Fibroblast of upper back skin (primary cell): ENCODE data around the gene MPC2.
"Not testable (repeated sequence)": the region's sequence is repeated elsewhere in the genome, so short reads cannot be mapped to it uniquely, and the experiment has no call there.

Experiments
- DNase-seq: peaks from one replicate; pipeline ENCODE4 v3.0.0-alpha.2; 2013

MPC2 gene

DNA sequence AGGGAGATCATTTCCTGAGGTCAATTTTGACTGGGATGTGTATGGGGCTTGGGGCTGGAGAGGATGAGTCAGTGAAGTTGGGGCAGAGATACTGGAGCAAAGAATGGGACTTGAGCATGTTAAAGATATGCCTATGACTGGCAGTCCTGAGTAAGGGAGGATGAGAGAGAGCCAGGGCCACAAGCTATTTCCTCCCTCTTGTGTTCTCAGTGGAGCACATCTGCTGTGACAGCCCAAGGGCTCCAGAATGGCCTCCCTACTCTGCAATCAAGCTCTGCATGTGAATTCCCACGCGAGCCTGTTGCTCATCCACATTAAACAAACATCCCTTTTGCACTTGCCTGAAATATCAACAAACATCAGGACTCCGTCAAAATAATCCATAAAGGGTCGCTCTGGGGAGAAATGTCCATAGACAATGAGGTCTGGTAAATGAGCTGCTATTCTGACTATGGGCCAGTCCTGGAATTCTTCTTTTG lies 32.2 kb downstream of the MPC2 start:
- peak; percentile 52 for DNase-seq

DNA sequence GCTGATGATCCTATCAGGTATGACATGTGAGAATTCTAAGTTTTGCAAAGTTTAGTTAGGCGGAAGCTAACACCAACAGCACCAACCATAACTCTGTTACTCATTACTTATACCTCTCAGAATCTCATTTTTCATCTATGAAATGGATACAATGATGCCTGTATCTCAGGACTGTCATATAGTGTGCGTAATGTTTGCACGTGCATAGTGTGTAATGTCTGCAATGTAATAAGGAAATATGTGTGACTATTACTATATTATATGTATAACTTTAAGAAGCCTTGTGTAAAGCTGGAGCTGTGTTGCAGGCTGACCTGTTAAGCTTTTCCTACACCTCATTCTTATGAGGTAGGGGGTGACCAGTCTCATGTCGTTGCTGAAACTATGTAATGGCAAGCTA lies 36.0 kb downstream of the MPC2 start:
- no peak for DNase-seq

DNA sequence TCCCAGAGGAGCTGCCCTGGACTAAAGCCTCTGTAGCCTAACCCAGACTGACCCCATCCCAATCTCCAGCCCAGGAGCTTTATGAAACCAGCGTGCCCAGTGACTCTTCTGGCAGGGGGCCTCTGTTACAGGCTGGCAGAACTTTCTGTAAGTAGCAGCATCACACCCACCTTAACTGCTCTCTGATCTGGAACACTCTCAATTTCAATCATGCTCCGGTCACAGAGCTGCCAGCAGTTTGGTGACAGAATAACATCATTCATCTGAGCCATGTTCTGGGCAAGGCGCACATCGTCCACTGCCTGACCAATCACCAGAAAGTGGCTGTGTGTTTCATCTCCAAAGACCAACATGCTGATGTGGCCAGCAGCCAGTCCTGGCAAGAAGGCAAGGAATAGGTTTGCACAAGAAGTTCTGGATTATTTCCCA lies 37.6 kb downstream of the MPC2 start:
- peak; percentile 42 for DNase-seq

DNA sequence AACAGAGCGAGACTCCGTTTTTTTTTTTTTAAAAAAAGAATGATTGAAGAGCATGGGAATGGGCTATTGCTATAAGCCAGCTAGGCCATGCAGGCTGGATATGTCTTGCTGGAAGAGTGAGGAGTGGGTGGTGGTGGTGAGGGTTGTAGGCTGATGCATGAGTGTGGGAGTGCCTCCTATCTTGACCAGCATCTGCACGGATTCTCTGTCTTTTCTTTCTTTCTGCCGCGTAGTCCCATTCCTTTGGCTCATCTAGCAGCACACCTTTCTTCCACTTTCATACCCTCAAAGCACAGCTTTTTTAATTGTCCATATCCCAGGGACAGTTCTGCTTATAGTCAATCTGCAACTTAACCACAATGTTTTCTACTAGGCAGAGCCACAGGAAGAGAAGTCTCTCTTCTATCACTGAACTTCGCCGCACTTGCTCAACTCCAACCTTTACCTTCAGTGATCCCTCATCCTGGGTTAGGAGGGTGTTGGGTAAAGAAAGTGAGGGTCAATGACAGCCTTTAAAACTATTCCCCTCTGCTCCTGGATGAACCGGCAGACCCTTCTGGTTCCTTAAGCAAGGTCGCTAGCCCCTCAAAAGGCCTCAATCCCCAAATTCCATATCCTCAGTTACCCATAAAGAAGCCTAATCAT lies 38.2 kb downstream of the MPC2 start:
- DNase-seq: no peak

DNA sequence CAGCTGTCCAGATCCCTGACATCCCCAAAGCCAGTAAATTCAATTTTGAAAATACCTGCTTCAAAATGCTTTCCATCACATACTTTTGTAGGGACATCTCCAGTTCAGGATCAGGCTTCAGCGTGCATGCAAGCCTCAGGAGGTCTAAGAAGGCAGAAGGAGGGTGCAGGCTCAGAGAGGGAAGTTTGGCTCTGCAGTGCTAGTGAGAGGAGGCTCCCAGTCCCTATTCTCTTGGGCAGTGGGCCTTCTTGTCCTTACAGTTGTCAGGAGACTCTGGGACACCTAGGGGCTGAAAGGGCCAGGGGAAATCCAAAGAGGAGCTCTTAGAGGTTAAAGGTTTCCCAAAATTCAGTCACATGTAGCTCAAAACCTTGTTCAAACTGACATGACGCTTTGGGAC lies 43.1 kb downstream of the MPC2 start:
- no peak for DNase-seq

DNA sequence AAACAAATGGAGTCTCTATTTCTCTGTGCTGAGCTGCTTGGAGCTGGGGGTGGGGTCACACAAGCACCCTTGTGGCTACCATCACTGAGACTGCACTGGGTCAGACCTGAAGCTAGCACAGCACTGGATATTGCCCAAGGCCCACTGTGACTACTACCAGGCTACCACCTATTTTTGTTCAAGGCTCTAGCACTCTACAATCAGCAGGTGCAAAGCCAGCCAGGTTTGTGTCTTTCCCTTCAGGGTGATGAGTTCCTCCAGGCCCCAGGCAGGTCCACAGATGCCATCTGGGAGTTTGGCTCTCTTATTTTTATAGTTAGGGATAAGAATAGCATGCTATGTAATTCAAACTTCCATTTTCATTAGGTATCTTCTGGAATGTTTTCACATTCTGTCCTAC lies 46.5 kb downstream of the MPC2 start:
- DNase-seq: no peak

DNA sequence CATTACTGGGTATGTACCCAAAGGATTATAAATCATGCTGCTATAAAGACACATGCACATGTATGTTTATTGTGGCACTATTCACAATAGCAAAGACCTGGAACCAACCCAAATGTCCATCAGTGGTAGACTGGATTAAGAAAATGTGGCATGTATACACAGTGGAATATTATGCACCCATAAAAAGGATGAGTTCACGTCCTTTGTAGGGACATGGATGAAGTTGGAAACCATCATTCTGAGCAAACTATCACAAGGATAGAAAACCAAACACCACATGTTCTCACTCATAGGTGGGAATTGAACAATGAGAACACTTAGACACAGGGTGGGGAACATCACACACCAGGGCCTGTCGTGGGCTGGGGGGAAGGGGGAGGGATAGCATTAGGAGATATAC lies 49.7 kb downstream of the MPC2 start:
- not testable (repeated sequence) for DNase-seq

DNA sequence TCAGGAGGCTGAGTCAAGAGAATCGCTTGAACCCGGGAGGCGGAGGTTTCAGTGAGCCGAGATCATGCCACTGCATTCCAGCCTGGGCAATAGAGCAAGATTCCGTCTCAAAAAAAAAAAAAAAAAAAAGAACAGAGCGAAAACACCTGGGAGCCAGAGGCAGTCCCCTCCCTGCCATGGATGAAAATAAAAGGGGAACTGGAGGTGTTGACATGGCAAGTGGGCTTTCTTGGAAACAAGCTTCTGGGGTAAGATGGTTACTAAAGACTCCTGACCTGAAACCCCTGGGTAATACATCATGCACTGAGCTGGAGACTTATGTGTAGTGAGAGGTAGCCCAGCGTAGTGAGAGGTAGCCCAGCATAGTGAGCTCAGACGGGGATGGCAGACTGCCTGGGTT lies 54.5 kb downstream of the MPC2 start:
- DNase-seq: no peak

DNA sequence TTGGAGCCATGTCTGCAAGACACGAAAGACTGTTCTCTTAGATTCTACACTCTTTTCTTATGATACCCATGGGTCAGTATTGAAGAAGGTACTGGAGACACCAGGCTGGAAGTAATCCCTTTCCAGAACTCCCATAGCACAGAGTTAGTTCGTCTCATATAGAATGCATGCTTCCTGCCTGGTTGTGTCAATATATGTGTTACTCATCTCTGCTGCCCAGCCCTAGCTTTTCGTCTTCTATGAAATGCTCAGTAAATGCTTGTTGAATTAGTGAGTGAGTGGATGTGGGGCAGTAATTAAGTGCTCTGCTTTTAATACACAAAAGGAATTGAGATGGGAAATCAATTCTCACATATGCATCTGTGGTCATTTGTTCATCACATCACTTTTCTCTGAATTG lies 55.1 kb downstream of the MPC2 start:
- peak; percentile 24 for DNase-seq

DNA sequence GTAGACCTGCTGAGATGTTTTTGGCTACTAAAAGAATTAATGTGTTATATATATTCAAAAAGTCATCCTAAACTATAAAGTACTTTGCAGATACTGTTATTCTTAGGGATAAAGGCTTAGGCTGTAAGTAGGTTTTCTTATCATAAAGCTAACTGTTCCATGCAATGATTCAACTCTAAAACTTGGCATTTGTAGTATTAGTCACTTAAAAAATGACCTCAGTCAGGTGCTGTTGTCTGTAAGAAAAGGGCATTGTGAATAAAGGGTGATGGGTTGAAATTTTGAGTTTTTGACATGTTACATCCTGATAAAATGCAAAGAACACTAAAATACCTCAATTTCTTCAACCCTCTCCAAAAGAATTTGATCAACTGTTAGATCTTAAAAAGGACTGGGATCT lies 55.8 kb downstream of the MPC2 start:
- peak; percentile 11 for DNase-seq

DNA sequence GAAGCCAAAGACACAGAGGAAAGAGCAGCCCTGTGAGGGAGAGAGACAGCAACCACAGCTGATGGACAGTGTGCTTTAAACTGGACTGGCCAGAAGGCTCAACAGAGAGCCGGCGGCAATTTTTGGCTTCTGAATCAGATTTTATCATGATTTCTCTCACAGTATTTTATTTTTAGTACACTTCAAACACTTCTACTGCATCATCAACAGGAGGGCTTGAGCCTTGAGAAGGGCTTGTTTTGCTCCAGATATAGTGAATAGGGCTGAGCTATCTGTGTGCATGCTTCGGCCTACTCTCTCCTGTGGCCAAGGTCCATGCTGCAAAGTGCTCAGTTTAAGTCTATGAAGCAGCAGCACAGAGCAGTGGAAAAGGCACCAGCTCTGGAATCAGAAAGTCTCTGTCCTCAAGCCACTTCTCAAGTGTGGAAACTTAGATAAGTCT lies 56.3 kb downstream of the MPC2 start:
- DNase-seq: no peak

DNA sequence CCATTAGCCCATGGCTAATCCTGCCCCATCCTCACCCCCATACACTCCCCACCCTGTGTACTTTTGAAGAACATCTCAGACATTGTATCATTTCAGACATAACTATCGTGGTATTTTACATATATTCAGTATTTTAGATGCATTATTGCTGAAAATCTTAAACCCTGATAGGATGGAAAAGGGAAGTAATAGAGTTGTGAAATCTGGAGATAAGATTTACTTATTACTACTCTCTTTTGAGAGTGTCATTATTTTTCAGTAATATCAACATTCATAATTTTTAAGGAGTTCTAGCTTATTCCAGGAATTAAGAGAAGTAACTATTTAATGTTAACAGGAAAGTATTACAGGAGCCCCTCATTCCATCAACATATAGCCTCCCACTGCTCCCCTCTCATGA lies 57.4 kb downstream of the MPC2 start:
- DNase-seq: no peak

DNA sequence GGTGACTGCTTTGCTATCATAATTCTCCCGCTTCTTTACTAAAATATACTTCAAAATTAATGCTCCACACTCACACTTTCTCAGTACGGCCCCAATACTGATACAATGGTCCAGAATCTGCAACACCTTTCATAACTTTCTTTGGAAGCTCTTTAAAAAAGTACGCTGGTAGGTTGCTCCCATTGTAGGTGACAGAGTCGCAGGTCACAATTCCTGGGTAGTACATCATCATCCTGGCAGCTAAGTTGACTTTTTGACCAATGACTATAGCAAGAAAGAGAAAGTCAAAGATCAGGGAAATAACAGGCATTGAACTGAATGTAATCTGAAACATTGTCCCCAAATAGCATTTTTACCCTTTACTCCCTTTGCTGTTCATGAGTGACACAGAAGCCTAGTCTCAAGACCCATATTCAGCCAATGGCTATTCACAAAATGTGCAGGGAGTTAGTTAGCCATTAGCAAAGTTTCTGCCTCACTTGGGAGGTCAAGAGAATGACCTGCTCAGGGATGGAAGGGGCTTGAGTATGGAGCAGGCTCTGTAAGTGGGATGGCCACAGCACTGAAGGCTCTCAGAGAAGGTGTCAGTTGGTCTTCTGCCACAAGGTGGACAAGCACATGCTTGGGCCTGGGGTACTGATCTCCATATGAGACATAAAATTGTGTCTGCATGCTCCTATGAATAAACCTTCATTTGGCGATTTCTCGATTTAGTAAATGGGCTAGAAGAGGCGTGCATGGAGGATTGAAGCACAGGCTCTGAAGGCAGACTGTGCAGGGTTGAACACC lies 58.3 kb downstream of the MPC2 start:
- no peak for DNase-seq

DNA sequence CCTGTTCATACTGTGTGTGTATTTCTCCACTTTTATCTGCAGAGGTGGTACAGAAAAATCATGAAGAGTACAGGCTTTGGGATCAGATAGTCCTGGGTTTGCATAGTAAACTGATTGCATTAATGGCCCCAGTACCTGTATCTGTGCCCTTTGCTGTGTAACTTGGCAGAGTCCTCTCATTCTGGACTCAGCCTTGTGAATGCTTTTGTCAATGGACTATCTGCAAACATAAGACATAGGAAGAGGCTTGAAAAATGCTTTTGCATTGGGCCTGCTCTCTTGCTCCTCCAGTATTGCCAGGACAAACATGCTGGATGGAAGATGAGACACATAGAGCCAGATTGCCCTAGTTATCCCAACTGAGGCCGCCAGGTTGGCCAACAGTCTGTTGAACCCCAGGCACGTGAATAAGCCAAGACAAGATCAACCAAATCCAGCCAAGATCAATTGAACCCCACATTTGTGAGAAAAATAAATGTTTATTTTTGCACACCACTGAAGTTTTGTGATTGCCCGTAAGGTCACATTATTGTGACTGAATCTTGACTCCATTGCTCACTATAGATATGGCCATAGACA lies 60.2 kb downstream of the MPC2 start:
- no peak for DNase-seq

DNA sequence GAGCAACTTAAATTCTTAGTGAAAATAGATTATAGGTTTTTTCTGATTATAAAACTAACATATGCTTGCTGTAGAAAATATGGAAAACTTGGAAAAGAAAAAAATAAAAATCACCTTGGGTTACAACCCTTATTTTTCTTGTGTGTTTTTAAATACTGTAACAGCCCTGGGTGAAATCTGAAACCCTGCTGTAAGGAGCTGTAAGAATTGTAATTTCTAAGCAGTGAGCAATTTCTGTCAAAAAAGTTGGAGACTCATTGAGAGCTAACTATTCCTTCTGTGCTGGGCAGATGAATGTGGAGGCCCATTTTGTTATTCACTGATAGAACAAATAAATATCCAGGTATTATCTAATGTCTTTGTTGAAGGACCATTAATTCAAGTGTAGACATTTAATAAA lies 65.5 kb downstream of the MPC2 start:
- DNase-seq: peak; percentile 33

DNA sequence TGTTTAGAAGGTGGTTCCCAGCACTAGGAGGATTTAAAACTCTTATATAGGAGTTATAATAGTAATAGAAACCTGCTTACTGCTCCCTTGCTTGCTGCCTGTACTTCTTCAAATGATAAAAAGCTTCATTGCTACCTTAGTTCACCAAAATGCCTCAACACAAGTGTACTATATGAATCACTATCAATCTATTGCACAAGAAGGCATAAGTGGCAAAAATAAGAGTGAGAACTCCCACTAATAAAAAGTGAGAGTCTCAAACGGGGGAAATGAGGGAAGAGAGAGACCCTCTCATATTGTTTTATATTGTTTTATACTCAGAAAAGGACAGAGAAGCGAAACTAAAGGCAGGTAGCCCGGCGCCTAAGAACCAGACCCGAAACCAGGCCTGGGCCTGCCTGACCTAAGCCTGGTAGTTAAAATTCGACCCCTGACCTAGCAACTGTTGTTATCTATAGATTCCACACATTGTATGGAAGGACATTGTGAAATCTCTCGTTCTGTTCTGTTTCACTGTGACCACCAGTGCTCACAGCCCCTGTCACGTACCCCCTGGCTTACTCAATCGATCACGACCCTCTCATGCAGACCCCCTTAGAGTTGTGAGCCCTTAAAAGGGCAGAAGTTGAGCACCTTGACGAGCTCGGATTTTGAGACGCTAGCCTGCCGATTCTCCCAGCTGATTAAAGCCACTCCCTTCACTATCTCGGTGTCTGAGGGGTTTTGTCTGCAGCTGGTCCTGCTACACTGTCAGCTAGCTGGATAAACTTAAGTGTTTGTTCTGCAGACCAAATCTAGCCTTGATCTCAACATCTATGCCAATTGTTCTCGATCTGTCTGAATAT lies 67.5 kb downstream of the MPC2 start:
- not testable (repeated sequence) for DNase-seq

DNA sequence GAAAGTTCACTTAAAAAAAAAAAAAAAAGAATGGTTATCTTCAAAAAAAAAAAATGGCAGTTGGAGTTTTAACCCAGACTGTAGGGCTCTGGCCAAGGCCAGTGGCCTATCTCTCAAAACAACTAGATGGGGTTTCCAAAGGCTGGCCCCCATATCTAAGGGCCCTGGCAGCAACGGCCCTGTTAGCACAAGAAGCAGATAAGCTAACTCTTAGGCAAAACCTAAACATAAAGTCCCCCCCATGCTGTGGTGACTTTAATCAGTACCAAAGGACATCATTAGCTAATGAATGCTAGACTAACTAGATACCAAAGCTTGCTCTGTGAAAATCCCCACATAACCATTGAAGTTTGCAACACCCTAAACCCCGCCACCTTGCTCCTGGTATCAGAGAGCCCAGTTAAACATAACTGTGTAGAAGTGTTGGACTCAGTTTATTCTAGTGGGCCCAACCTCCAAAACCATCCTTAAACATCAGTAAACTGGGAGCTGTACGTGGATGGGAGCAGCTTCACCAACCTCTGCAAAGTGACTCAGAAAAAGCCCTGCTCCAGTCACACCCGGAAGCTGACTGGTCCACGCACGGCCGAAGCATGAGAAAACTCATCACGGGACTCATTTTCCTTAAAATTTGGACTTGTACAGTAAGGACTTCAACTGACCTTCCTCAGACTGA lies 70.0 kb downstream of the MPC2 start:
- DNase-seq: not testable (repeated sequence)
